GM20000 (cell line): ENCODE measurements around the gene TTC12.

Experiments
- DNase-seq: peaks from one replicate; pipeline ENCODE4 v3.0.0; 2012; ENCODE audit warnings: low spot score
- CTCF ChIP-seq: IDR thresholded peaks from 2 replicates; pipeline ENCODE4 v1.5.1; 2012; ENCODE audit warnings: mild to moderate bottlenecking, control low read depth; ENCODE audit errors: extremely low read depth, missing control alignments

Gene TTC12

GRCh38 chr11:113331441-113331840, 17.1 kb downstream of the TTC12 start:
- no peak for TF ChIP-seq CTCF
- no peak for DNase-seq

GRCh38 chr11:113332023-113332422, 17.6 kb downstream of the TTC12 start:
- no peak for TF ChIP-seq CTCF
- DNase-seq: no peak

GRCh38 chr11:113332638-113333329, 18.4 kb downstream of the TTC12 start:
- DNase-seq: peak; percentile 41
- no peak for TF ChIP-seq CTCF

- TF ChIP-seq CTCF: no peak
- peak; percentile 19 for DNase-seq
Observed at GRCh38 chr11:113334183-113334582, 19.8 kb downstream of the TTC12 start.

GRCh38 chr11:113338730-113339129, 24.3 kb downstream of the TTC12 start:
- no peak for TF ChIP-seq CTCF
- DNase-seq: no peak

GRCh38 chr11:113339929-113340589, 25.7 kb downstream of the TTC12 start:
- DNase-seq: no peak
- no peak for TF ChIP-seq CTCF

GRCh38 chr11:113341388-113342165, 27.2 kb downstream of the TTC12 start:
- DNase-seq: no peak
- TF ChIP-seq CTCF: no peak
